HL-60 (cell line): ENCODE data around the gene NUCB1.

Source experiments
- CTCF ChIP-seq: IDR thresholded peaks from one replicate; pipeline ENCODE4 v1.5.1; 2011; ENCODE audit warnings: low read length, control low read depth, inconsistent platforms; ENCODE audit not compliant: insufficient read depth
- GABPA ChIP-seq: IDR thresholded peaks from 2 replicates; pipeline ENCODE4 v1.6.1; 2012; ENCODE audit warnings: low read depth
- POLR2AphosphoS5 ChIP-seq: IDR thresholded peaks from 2 replicates; pipeline ENCODE4 v1.6.1; 2012; ENCODE audit warnings: low read depth
- REST ChIP-seq: IDR thresholded peaks from 2 replicates; pipeline ENCODE4 v1.6.1; 2012; ENCODE audit warnings: low read depth; ENCODE audit not compliant: insufficient replicate concordance
- SPI1 ChIP-seq: IDR thresholded peaks from 2 replicates; pipeline ENCODE4 v1.6.1; 2012; ENCODE audit warnings: low read depth, mild to moderate bottlenecking, borderline replicate concordance

DNA sequence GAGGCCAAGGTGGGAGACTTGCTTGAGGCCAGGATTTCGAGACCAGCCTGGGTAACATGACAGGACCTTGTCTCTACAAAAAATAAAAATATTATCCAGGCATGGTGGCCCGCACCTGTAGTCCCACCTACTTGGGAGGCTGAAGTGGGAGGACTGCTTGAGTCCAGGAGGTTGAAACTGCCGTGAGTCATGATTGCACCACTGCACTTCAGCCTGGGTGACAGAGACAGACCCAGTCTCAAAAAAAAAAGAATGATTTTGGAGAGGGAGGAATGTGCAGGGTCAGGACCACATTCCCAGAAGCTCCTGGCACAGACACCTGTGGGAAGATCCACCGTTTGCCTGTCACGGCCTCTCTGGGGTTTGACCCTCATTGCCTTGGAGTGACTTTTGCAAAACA lies 45.3 kb downstream of the NUCB1 start:
- TF ChIP-seq CTCF, result no peak
- no peak for TF ChIP-seq POLR2AphosphoS5
- no peak for TF ChIP-seq REST
- no peak for TF ChIP-seq GABPA
- no peak for TF ChIP-seq SPI1
